NCI-H2081 treated with DMSO at 0.1 percent for 48 hours (cell line): ENCODE measurements around the gene PRICKLE1.

ENCODE experiments used
- DNase-seq: peaks from one replicate; lab custom pipeline; 2025; lab: John Stamatoyannopoulos, UW

Gene PRICKLE1

GRCh38 chr12:42589465-42590329 is at the start of gene PRICKLE1:
PRICKLE1 (minus strand) TSS chr12:42589746; CDS start chr12:42472516, 117,230 bp downstream.
- no peak for DNase-seq

GRCh38 chr12:42638697-42639096 is 49.2 kb upstream of the PRICKLE1 start:
- no peak for DNase-seq

- no peak for DNase-seq
These were observed 48.5 kb upstream of the PRICKLE1 start for GRCh38 chr12:42638011-42638410.

- no peak for DNase-seq
These were observed 47.4 kb upstream of the PRICKLE1 start for GRCh38 chr12:42636993-42637392.

- no peak for DNase-seq
These were observed 44.0 kb upstream of the PRICKLE1 start for GRCh38 chr12:42633594-42633993.

GRCh38 chr12:42631513-42631912 is 42.0 kb upstream of the PRICKLE1 start:
- no peak for DNase-seq

- no peak for DNase-seq
These were observed 40.8 kb upstream of the PRICKLE1 start for GRCh38 chr12:42630314-42630713.

GRCh38 chr12:42627151-42627550 is 37.6 kb upstream of the PRICKLE1 start:
- DNase-seq = no peak

GRCh38 chr12:42625611-42626010 is 36.1 kb upstream of the PRICKLE1 start:
- DNase-seq = no peak

GRCh38 chr12:42617622-42618021 is 28.1 kb upstream of the PRICKLE1 start:
- DNase-seq = no peak

- no peak for DNase-seq
These were observed 25.5 kb upstream of the PRICKLE1 start for GRCh38 chr12:42615006-42615405.

GRCh38 chr12:42612231-42612613 is 22.7 kb upstream of the PRICKLE1 start:
- no peak for DNase-seq

GRCh38 chr12:42611571-42612230 is 22.2 kb upstream of the PRICKLE1 start:
- no peak for DNase-seq

GRCh38 chr12:42609605-42610004 is 20.1 kb upstream of the PRICKLE1 start:
- DNase-seq = no peak

GRCh38 chr12:42608196-42608825 is 18.8 kb upstream of the PRICKLE1 start:
- no peak for DNase-seq

GRCh38 chr12:42607584-42608058 is 18.1 kb upstream of the PRICKLE1 start:
- DNase-seq = no peak

- no peak for DNase-seq
These were observed 16.9 kb upstream of the PRICKLE1 start for GRCh38 chr12:42606471-42606870.

- DNase-seq = no peak
These were observed 16.1 kb upstream of the PRICKLE1 start for GRCh38 chr12:42605685-42606084.

- DNase-seq = no peak
These were observed 13.9 kb upstream of the PRICKLE1 start for GRCh38 chr12:42603246-42603990.

GRCh38 chr12:42593874-42594273 is 4.3 kb upstream of the PRICKLE1 start:
- DNase-seq = no peak

- DNase-seq = no peak
These were observed 886 bp upstream of the PRICKLE1 start for GRCh38 chr12:42590330-42590934.
